ENCODE data around the gene CPT1C. TPM values are rescaled to one million over a fixed set of nuclear protein-coding genes. Genes with fewer than 3 reads are reported as not detected.

CPT1C gene
- total RNA-seq, 2 experiments from 2014 or later: 0.47 to 0.59 TPM

DNA sequence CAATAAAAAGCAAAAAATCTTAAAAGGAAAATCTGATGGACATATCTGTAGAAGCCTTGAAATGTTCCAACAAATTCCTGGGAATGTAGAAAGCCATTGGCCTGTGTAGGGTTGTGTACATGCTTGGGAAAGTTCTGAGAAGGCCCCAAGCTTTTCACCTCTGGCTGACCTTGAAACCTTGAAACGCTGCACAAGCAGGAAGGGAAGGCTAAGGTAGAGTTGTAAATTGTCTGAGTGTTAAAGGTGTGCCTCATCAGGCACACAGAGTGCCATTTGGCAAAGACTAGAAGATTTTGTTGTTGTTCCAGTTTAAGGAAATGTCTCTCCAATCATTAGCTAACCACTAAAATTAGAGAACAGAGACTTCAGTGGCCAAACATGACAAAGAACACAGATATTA, 61.8 kb downstream of the CPT1C start:
- DNase-seq (no peak), ATAC-seq (ENCODE audit: poor library complexity) (no peak)
- TF ChIP-seq, protein P1, sequence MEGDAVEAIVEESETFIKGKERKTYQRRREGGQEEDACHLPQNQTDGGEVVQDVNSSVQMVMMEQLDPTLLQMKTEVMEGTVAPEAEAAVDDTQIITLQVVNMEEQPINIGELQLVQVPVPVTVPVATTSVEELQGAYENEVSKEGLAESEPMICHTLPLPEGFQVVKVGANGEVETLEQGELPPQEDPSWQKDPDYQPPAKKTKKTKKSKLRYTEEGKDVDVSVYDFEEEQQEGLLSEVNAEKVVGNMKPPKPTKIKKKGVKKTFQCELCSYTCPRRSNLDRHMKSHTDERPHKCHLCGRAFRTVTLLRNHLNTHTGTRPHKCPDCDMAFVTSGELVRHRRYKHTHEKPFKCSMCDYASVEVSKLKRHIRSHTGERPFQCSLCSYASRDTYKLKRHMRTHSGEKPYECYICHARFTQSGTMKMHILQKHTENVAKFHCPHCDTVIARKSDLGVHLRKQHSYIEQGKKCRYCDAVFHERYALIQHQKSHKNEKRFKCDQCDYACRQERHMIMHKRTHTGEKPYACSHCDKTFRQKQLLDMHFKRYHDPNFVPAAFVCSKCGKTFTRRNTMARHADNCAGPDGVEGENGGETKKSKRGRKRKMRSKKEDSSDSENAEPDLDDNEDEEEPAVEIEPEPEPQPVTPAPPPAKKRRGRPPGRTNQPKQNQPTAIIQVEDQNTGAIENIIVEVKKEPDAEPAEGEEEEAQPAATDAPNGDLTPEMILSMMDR (IDR thresholded peaks at IDR 0.05): no peak
- CTCF ChIA-PET: no interaction called here
- no peaks in the 10 kb centered on the region for H3K27me3 ChIP-seq (ENCODE audit: control insufficient read depth in 1 of 2, insufficient read depth in 2 of 2, low read length in 2 of 2)
- intact Hi-C loops (cut with DNase I, micrococcal nuclease): no loop called here
- no peak overlapping the region for H3K27ac Mint-ChIP-seq
- H3K36me3 Mint-ChIP-seq (ENCODE audit: low read depth): no peaks in the 10 kb centered on the region
- H3K4me1 ChIP-seq (ENCODE audit: insufficient read depth, low read length): no peaks in the 10 kb centered on the region
- H3K4me1 Mint-ChIP-seq (ENCODE audit: low read depth): no peaks in the 10 kb centered on the region
- H3K4me3 Mint-ChIP-seq: no peak overlapping the region
- H3K9me3 Mint-ChIP-seq: no peaks in the 10 kb centered on the region
- no peak overlapping the region for H3K4me3 ChIP-seq (ENCODE audit: low read length)
- H3K27ac ChIP-seq (ENCODE audit: low read depth in 1 of 2, low read length in 2 of 2): no peak overlapping the region
- POLR2A ChIA-PET: no interaction called here
- no peaks in the 10 kb centered on the region for H3K36me3 ChIP-seq (ENCODE audit: insufficient read depth, low read length)
- peaks cover 4 to 15% of the 10 kb centered on the region in 2 experiments for H3K9me3 ChIP-seq (ENCODE audit: control insufficient read depth in 1 of 2, insufficient read depth in 1 of 2, low read length in 2 of 2)
- H3K27me3 Mint-ChIP-seq: no peaks in the 10 kb centered on the region

DNA sequence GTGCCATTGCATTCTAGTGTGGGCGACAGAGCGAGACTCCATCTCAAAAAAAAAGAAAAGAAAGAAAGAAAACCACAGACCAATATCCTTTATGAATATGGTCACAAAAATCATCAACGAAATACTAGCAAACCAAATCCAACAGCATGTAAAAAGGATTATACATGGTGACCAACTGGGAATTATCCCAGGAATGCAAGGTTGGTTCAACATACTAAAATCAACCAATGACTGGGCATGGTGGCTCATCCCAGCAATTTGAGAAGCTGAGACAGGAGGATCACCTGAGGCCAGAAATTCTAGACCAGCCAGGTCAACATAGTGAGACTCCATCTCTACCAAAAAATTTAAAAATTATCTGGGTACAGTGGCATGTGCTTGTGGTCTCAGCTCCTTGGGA, 65.0 kb downstream of the CPT1C start:
- intact Hi-C loops (cut with DNase I, micrococcal nuclease): no loop called here
- no peak overlapping the region for H3K4me3 Mint-ChIP-seq
- TF ChIP-seq, protein P1 (IDR thresholded peaks at IDR 0.05): no peak
- POLR2A ChIA-PET: no interaction called here
- Histone ChIP-seq H3K27ac (ENCODE audit: low read depth in 1 of 2, low read length in 2 of 2) (no peak overlapping the region), H3K4me3 (ENCODE audit: low read length) (no peak overlapping the region), H3K4me1 (ENCODE audit: insufficient read depth, low read length) (no peaks in the 10 kb centered on the region), H3K27me3 (ENCODE audit: control insufficient read depth in 1 of 2, insufficient read depth in 2 of 2, low read length in 2 of 2) (no peaks in the 10 kb centered on the region), H3K36me3 (ENCODE audit: insufficient read depth, low read length) (no peaks in the 10 kb centered on the region), H3K9me3 (ENCODE audit: control insufficient read depth in 1 of 2, insufficient read depth in 1 of 2, low read length in 2 of 2) (peaks cover 4 to 15% of the 10 kb centered on the region in 2 experiments)
- no peaks in the 10 kb centered on the region for H3K36me3 Mint-ChIP-seq (ENCODE audit: low read depth)
- ATAC-seq (ENCODE audit: poor library complexity) (no peak), DNase-seq (no peak)
- H3K27ac Mint-ChIP-seq: no peak overlapping the region
- H3K4me1 Mint-ChIP-seq (ENCODE audit: low read depth): no peaks in the 10 kb centered on the region
- no peaks in the 10 kb centered on the region for H3K9me3 Mint-ChIP-seq
- CTCF ChIA-PET: no interaction called here
- H3K27me3 Mint-ChIP-seq: no peaks in the 10 kb centered on the region

DNA sequence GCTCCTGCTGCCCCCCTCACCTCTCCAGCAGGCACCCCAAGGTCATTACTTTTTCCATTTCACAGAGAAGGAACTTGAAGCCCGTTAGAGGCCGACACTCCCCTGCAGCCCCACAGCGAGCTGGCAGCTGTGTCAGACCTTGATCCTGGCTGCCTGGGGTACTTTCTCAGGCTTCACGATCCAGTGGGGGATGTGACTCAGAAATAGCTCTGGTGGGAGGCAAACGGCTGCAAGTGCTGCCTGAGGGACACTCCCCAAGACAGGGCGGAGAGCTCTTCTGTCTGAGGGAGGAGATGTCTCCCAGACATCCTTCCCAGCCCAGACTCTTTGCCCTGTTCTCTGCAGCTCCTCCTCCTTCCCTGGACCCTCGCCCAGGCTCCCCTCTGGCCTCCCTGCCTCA, 67.4 kb downstream of the CPT1C start:
- no peaks in the 10 kb centered on the region for H3K27me3 Mint-ChIP-seq
- no peak overlapping the region for H3K27ac Mint-ChIP-seq
- no peaks in the 10 kb centered on the region for H3K36me3 Mint-ChIP-seq (ENCODE audit: low read depth)
- Histone ChIP-seq H3K27ac (ENCODE audit: low read depth in 1 of 2, low read length in 2 of 2) (no peak overlapping the region), H3K4me1 (ENCODE audit: insufficient read depth, low read length) (peaks cover 5% of the 10 kb centered on the region), H3K36me3 (ENCODE audit: insufficient read depth, low read length) (no peaks in the 10 kb centered on the region), H3K4me3 (ENCODE audit: low read length) (no peak overlapping the region), H3K9me3 (ENCODE audit: control insufficient read depth in 1 of 2, insufficient read depth in 1 of 2, low read length in 2 of 2) (peaks cover 4 to 15% of the 10 kb centered on the region in 2 experiments), H3K27me3 (ENCODE audit: control insufficient read depth in 1 of 2, insufficient read depth in 2 of 2, low read length in 2 of 2) (no peaks in the 10 kb centered on the region)
- intact Hi-C loops (cut with DNase I, micrococcal nuclease): no loop called here
- no peak for DNase-seq
- H3K4me1 Mint-ChIP-seq (ENCODE audit: low read depth): peaks cover 5% of the 10 kb centered on the region
- no peaks in the 10 kb centered on the region for H3K9me3 Mint-ChIP-seq
- no peak overlapping the region for H3K4me3 Mint-ChIP-seq
- ChIA-PET POLR2A (no interaction called here), CTCF (no interaction called here)
- TF ChIP-seq, protein P1 (IDR thresholded peaks at IDR 0.05): no peak
- ATAC-seq (ENCODE audit: poor library complexity): no peak

Measured in CD4-positive, alpha-beta T cell (primary cell).